Measurements from ENCODE around the gene GNAQ.

The GNAQ gene

DNA sequence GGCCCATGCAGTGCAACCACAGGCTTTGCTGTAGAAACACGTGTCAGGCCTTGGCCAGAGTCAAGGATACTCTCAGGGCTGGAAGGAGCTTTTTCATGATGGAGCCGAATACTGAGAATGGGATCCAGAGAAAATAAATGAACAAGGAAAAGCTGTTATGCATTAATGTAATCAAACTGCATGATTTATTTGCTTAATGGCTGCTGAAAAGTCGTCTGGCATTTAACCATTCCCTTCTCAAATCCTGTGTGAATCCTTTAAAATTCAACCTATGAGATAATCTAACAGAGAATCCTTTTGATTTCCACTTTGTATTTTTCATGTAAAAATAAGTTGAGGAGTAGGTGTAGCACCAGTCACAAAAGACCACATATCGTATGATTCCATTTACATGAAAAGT, 359.4 kb downstream of the GNAQ start:
- no peak for DNase-seq

DNA sequence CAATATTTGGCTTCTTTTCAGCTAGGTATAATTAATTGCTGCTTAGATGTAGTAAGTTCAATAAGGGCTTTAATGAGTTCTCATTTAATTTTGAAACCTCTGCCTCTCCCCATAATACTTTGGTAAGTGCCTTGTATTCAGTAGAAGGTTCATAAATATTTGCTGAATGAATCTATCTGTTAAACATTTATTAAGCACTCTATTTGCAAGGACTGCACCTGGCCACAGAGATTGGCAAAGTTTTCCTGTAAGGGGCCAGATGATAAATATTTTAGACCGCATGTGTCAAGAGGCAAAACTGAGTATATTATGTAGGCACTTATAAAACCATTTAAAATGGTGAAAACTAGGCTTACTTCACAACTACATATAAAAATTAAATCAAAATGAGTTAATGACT, 364.5 kb downstream of the GNAQ start:
- no peak for DNase-seq

Measured in suppressor macrophage treated with lipopolysaccharide for 4 hours (primary cell).